GM21576 (cell line): ENCODE measurements around the gene BFSP1.

Experiments
- ATAC-seq: cut with Tn5 transposase; IDR thresholded peaks from one replicate; pipeline ENCODE4 v1.9.1; 2021; ENCODE audit warnings: mild to moderate bottlenecking, moderate library complexity; ENCODE audit not compliant: unreplicated experiment

BFSP1 gene

DNA sequence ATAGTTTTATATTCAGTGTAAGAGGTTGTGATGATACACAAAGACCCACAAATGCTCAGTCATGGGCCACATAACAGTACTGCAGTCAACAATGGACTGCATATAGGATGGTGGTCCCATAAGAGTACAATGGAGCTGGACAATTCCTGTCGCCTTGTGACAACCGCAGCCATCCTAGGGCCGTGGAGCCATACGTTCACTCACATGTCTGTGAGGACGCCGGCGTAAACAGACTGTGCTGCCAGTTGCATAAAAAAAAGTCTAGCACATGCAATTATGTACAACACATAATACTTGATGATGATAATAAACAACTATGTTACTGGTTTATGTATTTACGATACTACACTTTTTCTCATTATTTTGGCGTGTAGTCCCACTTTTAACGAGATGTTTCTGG, 30.9 kb downstream of the BFSP1 start:
- ATAC-seq = no peak

DNA sequence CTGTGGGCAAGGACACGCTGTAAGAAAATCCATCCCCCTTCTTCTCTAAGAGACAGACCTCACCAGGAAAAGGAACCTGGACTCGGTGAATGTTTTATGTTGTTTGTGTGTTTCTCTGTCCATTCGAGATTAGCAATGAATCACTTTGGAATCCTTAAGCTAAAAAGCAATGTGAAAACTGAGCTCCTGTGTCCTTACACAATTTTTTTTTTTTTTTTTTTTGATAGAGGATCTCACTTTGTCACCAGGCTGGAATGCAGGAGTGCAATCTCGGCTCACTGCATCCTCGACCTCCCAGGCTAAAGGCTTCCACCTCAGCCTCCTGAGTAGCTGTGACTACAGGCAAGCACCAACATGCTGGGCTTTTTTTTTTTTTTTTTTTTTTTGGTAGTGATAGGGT, 32.1 kb downstream of the BFSP1 start:
- ATAC-seq = no peak

- no peak for ATAC-seq
These were observed 32.5 kb downstream of the BFSP1 start for GRCh38 chr20:17498641-17499040.

DNA sequence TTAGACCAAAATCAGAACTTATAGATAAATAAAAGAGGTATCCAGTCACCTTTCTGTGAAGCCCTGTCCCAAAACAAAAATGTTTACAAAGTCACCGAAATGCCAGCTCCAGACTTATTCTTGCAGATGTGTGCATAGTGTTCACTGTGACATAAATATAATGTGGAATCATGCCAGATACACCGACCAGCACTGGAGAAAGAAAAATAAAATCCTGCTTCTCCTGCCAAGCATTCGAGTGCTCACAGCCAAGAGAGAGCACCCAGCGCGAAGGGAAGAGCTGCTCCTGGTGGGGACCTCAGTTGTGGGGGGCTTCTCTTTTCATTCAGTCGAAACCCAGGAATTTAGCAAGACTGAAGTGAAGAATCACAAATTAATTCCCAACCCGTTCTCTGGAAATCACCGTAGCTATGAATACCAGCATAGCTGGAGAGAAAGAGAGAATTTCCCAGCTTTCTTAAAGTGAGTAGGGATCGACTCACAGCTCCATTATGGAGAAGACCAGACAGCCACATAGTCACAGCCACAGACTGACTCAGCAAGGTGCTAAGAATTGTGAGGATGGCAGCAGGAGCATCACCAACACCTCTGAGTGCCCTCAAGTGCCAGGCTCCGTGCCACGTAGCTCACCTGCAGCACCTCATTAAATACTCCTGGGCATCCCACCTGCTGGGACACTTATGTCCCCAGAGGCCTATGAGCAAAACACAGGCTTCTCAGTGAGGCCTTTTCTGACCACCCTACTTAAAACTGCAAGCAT, 33.2 kb downstream of the BFSP1 start:
- ATAC-seq = no peak

GRCh38 chr20:17495826-17496225, 35.4 kb downstream of the BFSP1 start:
- ATAC-seq = no peak

GRCh38 chr20:17494201-17494600, 37.0 kb downstream of the BFSP1 start:
- ATAC-seq = no peak

- no peak for ATAC-seq
These were observed 38.0 kb downstream of the BFSP1 start for GRCh38 chr20:17493173-17493572.

GRCh38 chr20:17491488-17491887, 39.7 kb downstream of the BFSP1 start:
- ATAC-seq = no peak

- no peak for ATAC-seq
These were observed 40.1 kb downstream of the BFSP1 start for GRCh38 chr20:17491041-17491440.

DNA sequence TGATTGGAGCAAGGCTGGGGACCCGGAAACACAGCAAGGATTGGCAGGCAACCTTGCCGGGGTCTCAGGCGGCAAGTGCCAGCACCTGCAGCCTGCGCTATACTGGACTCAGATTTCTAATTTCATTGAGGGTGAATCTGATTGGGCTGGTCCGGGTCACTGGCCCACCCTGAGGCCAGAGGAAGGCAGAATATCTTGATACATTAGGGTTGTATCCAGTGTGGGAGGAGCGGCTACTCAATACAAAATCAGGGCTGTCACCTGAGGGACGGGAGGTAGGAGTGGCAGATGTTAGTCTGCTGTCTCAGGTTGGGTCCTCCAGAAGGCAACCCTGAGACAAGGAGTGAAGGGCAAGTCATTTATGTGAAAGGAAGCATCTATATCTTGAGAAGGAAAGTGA, 40.7 kb downstream of the BFSP1 start:
- ATAC-seq = no peak

- ATAC-seq = no peak
These were observed 42.1 kb downstream of the BFSP1 start for GRCh38 chr20:17488916-17489600.

GRCh38 chr20:17485017-17485416, 46.2 kb downstream of the BFSP1 start:
- no peak for ATAC-seq

- no peak for ATAC-seq
These were observed 48.6 kb downstream of the BFSP1 start for GRCh38 chr20:17482536-17482935.

DNA sequence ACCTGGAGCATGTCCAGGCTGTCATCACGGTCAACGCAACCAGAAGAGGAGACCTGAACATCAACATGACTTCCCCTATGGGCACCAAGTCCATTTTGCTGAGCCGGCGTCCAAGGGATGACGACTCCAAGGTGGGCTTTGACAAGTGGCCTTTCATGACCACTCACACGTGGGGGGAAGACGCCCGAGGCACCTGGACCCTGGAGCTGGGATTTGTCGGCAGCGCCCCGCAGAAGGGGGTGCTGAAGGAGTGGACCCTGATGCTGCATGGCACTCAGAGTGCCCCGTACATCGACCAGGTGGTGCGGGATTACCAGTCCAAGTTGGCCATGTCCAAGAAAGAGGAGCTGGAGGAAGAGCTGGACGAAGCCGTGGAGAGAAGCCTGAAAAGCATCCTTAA, 49.5 kb downstream of the BFSP1 start:
- ATAC-seq = no peak

DNA sequence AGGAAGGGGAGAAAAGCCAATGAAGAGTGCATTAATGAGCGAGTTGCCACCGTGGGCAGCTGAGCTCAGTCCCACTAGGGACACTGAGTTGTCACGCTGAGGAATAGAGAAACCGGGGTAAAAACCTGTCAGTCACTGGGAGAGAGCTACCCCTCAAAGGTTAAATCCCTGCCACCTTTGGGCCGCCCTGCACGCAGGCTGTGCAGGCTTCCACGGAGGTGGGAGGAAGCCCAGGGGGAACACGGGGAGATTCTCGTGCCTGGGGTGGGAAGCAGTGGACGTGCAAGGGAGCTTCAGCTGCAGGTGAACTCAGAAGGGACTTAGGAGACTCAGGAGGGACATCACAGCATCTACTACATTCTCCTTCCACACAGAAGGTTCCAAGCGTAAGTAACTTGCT, 50.5 kb downstream of the BFSP1 start:
- no peak for ATAC-seq

GRCh38 chr20:17479063-17479657, 52.0 kb downstream of the BFSP1 start:
- no peak for ATAC-seq

- ATAC-seq = no peak
These were observed 57.5 kb downstream of the BFSP1 start for GRCh38 chr20:17473659-17474058.

GRCh38 chr20:17471606-17472187, 59.5 kb downstream of the BFSP1 start:
- ATAC-seq = no peak

GRCh38 chr20:17470973-17471372, 60.2 kb downstream of the BFSP1 start:
- ATAC-seq = no peak

GRCh38 chr20:17470521-17470920, 60.7 kb downstream of the BFSP1 start:
- ATAC-seq = no peak

DNA sequence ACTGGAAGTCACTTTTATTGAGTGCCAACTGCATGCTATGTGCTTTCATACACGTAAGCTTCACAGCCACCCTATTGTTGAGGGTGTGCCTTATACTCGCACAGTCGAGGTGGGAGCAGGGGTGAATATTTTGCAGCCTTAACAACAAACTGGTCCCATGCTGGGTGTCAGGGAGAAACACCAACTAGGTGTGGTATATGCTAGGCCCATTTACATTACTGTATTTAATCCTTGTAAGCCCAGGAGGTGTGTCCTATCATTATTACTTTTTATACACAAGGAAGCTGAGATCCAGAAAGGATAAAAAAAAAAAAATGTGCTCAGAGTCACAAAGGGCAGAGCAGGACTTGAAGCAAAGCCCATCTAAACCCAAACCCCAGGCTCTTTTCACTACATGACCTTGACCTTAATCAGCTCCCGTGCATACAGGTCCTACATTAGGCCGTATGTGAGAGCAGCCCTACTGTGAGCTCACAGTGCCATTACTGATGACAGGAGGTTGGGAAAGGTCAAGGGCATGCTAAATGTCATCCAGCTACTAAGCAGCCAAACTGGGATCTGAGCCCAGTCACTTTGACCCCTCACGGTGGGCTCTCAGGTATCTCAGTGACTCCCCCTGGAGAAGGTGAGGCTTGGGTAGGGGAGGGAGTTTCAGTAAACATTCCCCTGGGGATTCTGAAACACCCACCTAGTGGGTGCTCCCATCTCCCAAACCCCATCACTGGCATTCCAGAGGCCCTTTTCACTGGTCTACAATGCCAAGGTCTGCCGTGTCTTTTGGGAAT, 61.7 kb downstream of the BFSP1 start:
- no peak for ATAC-seq
